CD8-positive, alpha-beta memory T cell (primary cell): Measurements from ENCODE around the gene MRGPRF. TPM values are rescaled to one million over a fixed set of nuclear protein-coding genes. Genes with fewer than 3 reads are reported as not detected.

ENCODE experiments used
- CTCF ChIA-PET: fragments of 350-600 bp; sonication (Branson Sonifier 250); formaldehyde crosslinking; loops from one replicate; lab custom pipeline; 2021; ENCODE audit warnings: antibody characterized with exemption; lab: Charles Lee
- POLR2A ChIA-PET: fragments of 350-600 bp; sonication (Branson Sonifier 250); formaldehyde crosslinking; loops from one replicate; lab custom pipeline; 2021; ENCODE audit warnings: antibody characterized with exemption; lab: Charles Lee
- DNase-seq, 5 donors: peaks; one replicate each; pipeline versions ENCODE4 v3.0.0 to v3.0.0-alpha.2; 2020 to 2022; ENCODE audit warnings: mixed read lengths in 1 of 5
- H3K27ac ChIP-seq: one replicate; pipeline ENCODE4 v1.7.0; 2013; ENCODE audit warnings: low read depth, mild to moderate bottlenecking, low read length, moderate library complexity
- H3K27me3 ChIP-seq: 2 replicates; pipeline ENCODE4 v1.7.0; 2013; ENCODE audit warnings: low read length, mild to moderate bottlenecking; ENCODE audit not compliant: insufficient read depth, poor library complexity, severe bottlenecking
- H3K36me3 ChIP-seq: 2 replicates; pipeline ENCODE4 v1.7.0; 2013; ENCODE audit warnings: mild to moderate bottlenecking, low read length, moderate library complexity; ENCODE audit not compliant: insufficient read depth
- H3K4me1 ChIP-seq: 2 replicates; pipeline ENCODE4 v1.7.0; 2013; ENCODE audit warnings: mild to moderate bottlenecking, low read length, moderate library complexity; ENCODE audit not compliant: insufficient read depth
- H3K4me3 ChIP-seq: 2 replicates; pipeline ENCODE4 v1.7.0; 2013; ENCODE audit warnings: mild to moderate bottlenecking, low read length
- H3K9me3 ChIP-seq: 2 replicates; pipeline ENCODE4 v1.7.0; 2013; ENCODE audit warnings: mild to moderate bottlenecking, low read length
- H3K27ac Mint-ChIP-seq, 8 donors: one replicate each; pipeline ENCODE4 v1.8.0; 2020 to 2021; ENCODE audit warnings: mixed read lengths in 8 of 8, mild to moderate bottlenecking in 6 of 8, inconsistent platforms in 3 of 8, moderate library complexity in 3 of 8
- H3K27me3 Mint-ChIP-seq, 2 donors: one replicate each; pipeline ENCODE4 v1.8.0; 2020 to 2021; ENCODE audit warnings: mixed read lengths in 2 of 2, mild to moderate bottlenecking in 1 of 2, moderate library complexity in 1 of 2
- H3K36me3 Mint-ChIP-seq, 3 donors: one replicate each; pipeline ENCODE4 v1.8.0; 2020 to 2021; ENCODE audit warnings: mixed read lengths in 3 of 3, inconsistent platforms in 1 of 3, mild to moderate bottlenecking in 1 of 3
- H3K4me1 Mint-ChIP-seq, 3 donors: one replicate each; pipeline ENCODE4 v1.8.0; 2020 to 2021; ENCODE audit warnings: mixed read lengths in 3 of 3, inconsistent platforms in 1 of 3, mild to moderate bottlenecking in 1 of 3
- H3K4me3 Mint-ChIP-seq, 7 donors: one replicate each; pipeline ENCODE4 v1.8.0; 2020 to 2021; ENCODE audit warnings: mixed read lengths in 7 of 7, mild to moderate bottlenecking in 6 of 7, moderate library complexity in 4 of 7, inconsistent platforms in 2 of 7
- H3K9me3 Mint-ChIP-seq, 5 donors: one replicate each; pipeline ENCODE4 v1.8.0; 2020 to 2022; ENCODE audit warnings: mixed read lengths in 5 of 5, mild to moderate bottlenecking in 3 of 5, moderate library complexity in 2 of 5, inconsistent platforms in 1 of 5
- polyA plus RNA-seq: library from polyadenylated mRNA; unstranded; fragments of 300-500 nt; fragmentation: Illumina TruSeq; gene quantifications from one replicate; pipeline ENCODE4 v1.2.3, GENCODE V29; 2021
- total RNA-seq, 2 experiments: library from RNA; stranded (reverse); gene quantifications; one replicate each; pipeline ENCODE4 v1.2.3, GENCODE V29; 2021

MRGPRF gene
- total and polyA plus RNA-seq, 3 experiments from 2014 or later, result not detected

- Mint-ChIP-seq H3K27me3 (peaks cover under 1 to 6% of the 10 kb centered on the region in 2 donors), H3K27ac (no peak overlapping the region), H3K36me3 (no peaks in the 10 kb centered on the region), H3K9me3 (peaks cover 0 to 3% (median 0%) of the 10 kb centered on the region in 5 donors), H3K4me3 (no peak overlapping the region), H3K4me1 (peaks cover 4 to 23% (median 14%) of the 10 kb centered on the region in 3 donors)
- CTCF ChIA-PET, result no interaction called here
- DNase-seq, result peak in 1 of 5 donors; percentile 21
- Histone ChIP-seq H3K27ac (no peak overlapping the region), H3K36me3 (no peaks in the 10 kb centered on the region), H3K27me3 (no peaks in the 10 kb centered on the region), H3K4me1 (no peaks in the 10 kb centered on the region), H3K4me3 (no peak overlapping the region), H3K9me3 (no peaks in the 10 kb centered on the region)
- POLR2A ChIA-PET, result interaction anchor here (0.6 kb wide), 1 partner anchor 1358 kb away, joined by 4 read pairs; no protein-coding TSS in a partner anchor
Measured at GRCh38 chr11:68961245-68961644, 51.8 kb downstream of the MRGPRF start.

DNA sequence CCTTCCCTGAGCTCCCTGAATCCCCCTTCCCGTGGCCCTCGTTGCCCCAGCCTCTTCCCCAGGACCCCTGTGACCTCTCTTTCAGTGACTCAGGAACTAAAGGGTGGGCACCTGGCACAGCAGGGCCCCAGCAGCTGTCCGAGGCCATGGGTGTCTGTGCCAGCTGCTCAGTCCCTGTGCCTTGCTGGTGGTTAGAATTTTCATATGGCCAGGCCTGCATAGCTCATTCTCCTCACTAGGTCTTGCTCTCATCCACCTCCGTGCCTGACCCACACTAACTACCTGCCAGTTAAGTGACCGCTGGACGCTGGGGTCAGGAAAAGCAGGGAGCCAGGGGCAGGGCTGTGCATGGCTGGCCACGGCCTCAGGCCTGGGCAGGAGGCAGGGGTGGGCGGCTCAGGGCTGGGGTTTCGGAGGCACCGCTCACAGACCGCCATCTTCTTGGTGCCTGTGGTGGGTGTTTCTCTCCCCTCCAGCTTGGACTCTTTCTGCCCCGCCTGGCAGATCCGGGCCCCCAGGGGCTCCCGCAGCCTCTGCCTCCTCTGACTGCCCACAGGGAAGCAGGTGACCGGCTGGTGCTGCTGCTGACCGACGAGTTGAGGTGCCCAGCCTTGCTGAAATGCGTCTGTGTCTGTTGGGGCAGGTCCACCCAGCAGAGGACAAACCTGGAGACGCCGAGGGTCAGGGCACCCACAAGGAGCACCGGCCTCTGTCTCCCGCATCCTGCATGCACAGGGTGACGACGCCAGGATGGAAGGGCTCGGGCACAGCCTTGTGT, 52.6 kb downstream of the MRGPRF start:
- peaks cover 0 to 3% (median 0%) of the 10 kb centered on the region in 5 donors for H3K9me3 Mint-ChIP-seq
- H3K27ac Mint-ChIP-seq, result no peak overlapping the region
- Histone ChIP-seq H3K4me3 (no peak overlapping the region), H3K4me1 (no peaks in the 10 kb centered on the region), H3K36me3 (no peaks in the 10 kb centered on the region), H3K9me3 (no peaks in the 10 kb centered on the region), H3K27ac (no peak overlapping the region), H3K27me3 (no peaks in the 10 kb centered on the region)
- CTCF ChIA-PET, result no interaction called here
- H3K4me3 Mint-ChIP-seq, result no peak overlapping the region
- peak in 1 of 5 donors; percentile 27 for DNase-seq
- POLR2A ChIA-PET, result no interaction called here
- H3K27me3 Mint-ChIP-seq, result peaks cover 0 to 6% of the 10 kb centered on the region in 2 donors
- peaks cover 2 to 17% (median 7%) of the 10 kb centered on the region in 3 donors for H3K4me1 Mint-ChIP-seq
- no peaks in the 10 kb centered on the region for H3K36me3 Mint-ChIP-seq

DNA sequence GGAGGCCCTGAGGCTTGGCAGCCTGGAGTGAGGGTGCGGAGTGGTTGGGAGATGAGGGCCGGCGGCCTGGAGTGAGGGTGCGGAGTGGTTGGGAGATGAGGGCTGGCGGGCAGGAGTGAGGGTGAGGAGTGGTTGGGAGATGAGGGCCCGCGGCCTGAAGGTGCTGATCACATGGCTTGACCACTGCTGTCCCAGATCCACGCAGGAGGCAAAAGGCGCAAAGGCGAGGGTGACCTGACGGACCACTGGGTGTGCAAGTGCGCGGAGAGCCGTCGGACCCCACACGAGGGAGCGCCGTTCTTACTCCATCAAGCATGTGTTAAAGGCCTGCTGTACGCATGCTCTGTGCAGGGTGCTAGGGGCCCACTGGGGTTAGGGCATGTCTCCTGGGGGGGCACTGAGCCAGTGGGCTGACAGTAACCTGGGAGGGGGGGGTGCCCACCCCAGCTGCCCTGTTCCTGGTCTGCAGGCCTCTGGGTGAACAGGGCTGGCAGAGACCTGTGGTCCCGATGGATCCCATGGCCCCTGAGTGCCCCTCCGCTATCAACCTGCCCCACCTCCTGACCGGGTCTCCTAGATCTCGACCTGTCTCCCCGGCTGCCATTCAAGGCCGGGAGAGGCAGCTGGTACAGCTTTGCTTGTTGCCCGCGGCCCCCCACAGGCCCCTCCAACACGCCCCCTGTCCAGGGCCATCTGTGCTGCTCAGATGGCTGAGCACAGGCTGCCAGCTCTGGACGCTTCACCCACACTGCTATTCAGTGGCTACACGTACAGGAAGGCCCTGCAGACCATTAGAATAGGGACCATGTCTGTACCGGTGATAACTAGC, 53.4 kb downstream of the MRGPRF start:
- H3K4me3 ChIP-seq, result no peak overlapping the region
- ChIA-PET CTCF (no interaction called here), POLR2A (no interaction called here)
- H3K4me1 Mint-ChIP-seq, result peaks cover 2 to 18% (median 7%) of the 10 kb centered on the region in 3 donors
- no peaks in the 10 kb centered on the region for H3K36me3 Mint-ChIP-seq
- H3K4me3 Mint-ChIP-seq, result no peak overlapping the region
- H3K9me3 ChIP-seq, result no peaks in the 10 kb centered on the region
- no peaks in the 10 kb centered on the region for H3K36me3 ChIP-seq
- H3K27me3 ChIP-seq, result no peaks in the 10 kb centered on the region
- H3K27ac Mint-ChIP-seq, result no peak overlapping the region
- H3K4me1 ChIP-seq, result no peaks in the 10 kb centered on the region
- no peak for DNase-seq
- H3K27ac ChIP-seq, result no peak overlapping the region
- H3K9me3 Mint-ChIP-seq, result peaks cover 0 to 3% (median 0%) of the 10 kb centered on the region in 5 donors
- H3K27me3 Mint-ChIP-seq, result peaks cover 0 to 6% of the 10 kb centered on the region in 2 donors

- Mint-ChIP-seq H3K4me3 (no peak overlapping the region), H3K4me1 (peaks cover 2 to 13% (median 7%) of the 10 kb centered on the region in 3 donors), H3K27ac (no peak overlapping the region), H3K9me3 (no peaks in the 10 kb centered on the region), H3K27me3 (peaks cover 0 to 6% of the 10 kb centered on the region in 2 donors), H3K36me3 (no peaks in the 10 kb centered on the region)
- H3K4me3 ChIP-seq, result no peak overlapping the region
- no peaks in the 10 kb centered on the region for H3K4me1 ChIP-seq
- DNase-seq, result no peak
- CTCF ChIA-PET, result no interaction called here
- no peaks in the 10 kb centered on the region for H3K27me3 ChIP-seq
- H3K27ac ChIP-seq, result no peak overlapping the region
- no peaks in the 10 kb centered on the region for H3K36me3 ChIP-seq
- no peaks in the 10 kb centered on the region for H3K9me3 ChIP-seq
- POLR2A ChIA-PET, result no interaction called here
Measured at GRCh38 chr11:68958211-68958610, 54.8 kb downstream of the MRGPRF start.

DNA sequence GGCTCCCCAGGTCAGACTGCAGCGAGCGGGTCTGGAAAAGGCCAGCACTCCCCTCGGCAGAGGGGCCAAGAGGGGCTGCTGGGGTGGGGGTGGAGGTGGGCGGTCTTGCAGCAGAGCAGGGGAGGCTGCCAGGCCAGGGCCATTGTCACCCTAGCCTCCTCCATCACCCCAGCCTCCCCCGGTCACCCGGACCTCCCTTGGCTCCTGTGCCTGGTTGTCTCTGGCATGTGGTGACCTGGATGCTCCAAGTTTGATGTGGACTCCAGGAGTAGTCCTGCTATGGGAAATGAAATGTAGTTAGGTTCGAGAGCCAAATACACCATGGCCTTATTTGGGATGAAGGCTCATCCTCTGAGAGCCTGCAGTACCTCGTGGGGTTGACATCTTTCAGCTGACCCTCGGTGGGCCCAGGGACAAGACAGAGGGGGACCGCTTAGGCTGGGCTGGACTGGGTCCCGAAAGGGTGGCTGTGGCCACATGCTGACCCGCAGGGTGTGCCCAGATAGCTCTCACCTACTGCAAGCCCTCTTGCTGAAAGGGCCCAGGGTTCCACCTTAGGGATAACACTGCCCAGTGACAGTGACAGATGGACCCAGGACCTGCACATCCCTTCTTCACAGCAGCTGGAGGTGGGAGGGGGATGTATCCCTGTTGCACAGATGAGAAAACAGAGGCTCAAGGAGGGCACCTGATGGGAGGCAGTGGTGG, 56.3 kb downstream of the MRGPRF start:
- H3K4me1 ChIP-seq, result no peaks in the 10 kb centered on the region
- no peaks in the 10 kb centered on the region for H3K9me3 ChIP-seq
- no peak overlapping the region for H3K4me3 Mint-ChIP-seq
- H3K27ac Mint-ChIP-seq, result no peak overlapping the region
- no peaks in the 10 kb centered on the region for H3K36me3 Mint-ChIP-seq
- H3K36me3 ChIP-seq, result no peaks in the 10 kb centered on the region
- no peak for DNase-seq
- CTCF ChIA-PET, result no interaction called here
- POLR2A ChIA-PET, result no interaction called here
- peaks cover 0 to 6% of the 10 kb centered on the region in 2 donors for H3K27me3 Mint-ChIP-seq
- no peak overlapping the region for H3K4me3 ChIP-seq
- H3K4me1 Mint-ChIP-seq, result peaks cover 0 to 5% (median 0%) of the 10 kb centered on the region in 3 donors
- H3K27ac ChIP-seq, result no peak overlapping the region
- no peaks in the 10 kb centered on the region for H3K27me3 ChIP-seq
- no peaks in the 10 kb centered on the region for H3K9me3 Mint-ChIP-seq

GRCh38 chr11:68956142-68956541, 56.9 kb downstream of the MRGPRF start:
- H3K27me3 ChIP-seq, result no peaks in the 10 kb centered on the region
- no peaks in the 10 kb centered on the region for H3K9me3 Mint-ChIP-seq
- peak in 2 of 5 donors; percentile 14 to 22 for DNase-seq
- no peak overlapping the region for H3K27ac Mint-ChIP-seq
- H3K4me1 Mint-ChIP-seq, result peaks cover 0 to 5% (median 0%) of the 10 kb centered on the region in 3 donors
- no peaks in the 10 kb centered on the region for H3K9me3 ChIP-seq
- H3K27me3 Mint-ChIP-seq, result peaks cover 0 to 6% of the 10 kb centered on the region in 2 donors
- no peaks in the 10 kb centered on the region for H3K36me3 ChIP-seq
- no peak overlapping the region for H3K4me3 ChIP-seq
- H3K4me3 Mint-ChIP-seq, result no peak overlapping the region
- H3K4me1 ChIP-seq, result no peaks in the 10 kb centered on the region
- no peak overlapping the region for H3K27ac ChIP-seq
- ChIA-PET CTCF (no interaction called here), POLR2A (no interaction called here)
- H3K36me3 Mint-ChIP-seq, result no peaks in the 10 kb centered on the region

DNA sequence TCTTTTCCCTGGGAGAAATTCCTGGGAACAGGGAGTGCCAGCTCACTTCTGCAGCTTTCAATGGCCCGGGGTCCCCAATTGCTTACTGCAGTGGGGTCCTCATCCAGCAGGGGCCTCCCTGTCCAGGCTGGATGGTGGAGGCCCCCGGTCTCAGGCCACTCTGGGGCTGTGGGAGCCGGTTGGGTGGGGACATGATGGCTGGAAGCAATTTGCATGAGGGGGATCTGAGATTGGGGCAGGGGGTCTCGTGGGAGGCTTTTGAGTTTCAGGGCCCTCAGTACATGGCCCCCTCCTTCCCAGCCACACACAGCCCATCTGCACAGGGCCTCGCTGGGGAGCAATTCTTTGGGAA, 57.5 kb downstream of the MRGPRF start:
- Histone ChIP-seq H3K4me3 (no peak overlapping the region), H3K27ac (no peak overlapping the region), H3K9me3 (no peaks in the 10 kb centered on the region), H3K27me3 (no peaks in the 10 kb centered on the region), H3K4me1 (no peaks in the 10 kb centered on the region), H3K36me3 (no peaks in the 10 kb centered on the region)
- Mint-ChIP-seq H3K27me3 (peaks cover 0 to 6% of the 10 kb centered on the region in 2 donors), H3K9me3 (no peaks in the 10 kb centered on the region), H3K27ac (no peak overlapping the region), H3K4me3 (peak overlapping the region in 1 of 7 donors; percentile 17), H3K36me3 (no peaks in the 10 kb centered on the region), H3K4me1 (peaks cover 0 to 5% (median 0%) of the 10 kb centered on the region in 3 donors)
- ChIA-PET CTCF (no interaction called here), POLR2A (no interaction called here)
- no peak for DNase-seq
